ENCODE measurements around the gene USP9X. TPM values are rescaled to one million over a fixed set of nuclear protein-coding genes. Genes with fewer than 3 reads are reported as not detected.
A peak's percentile ranks its signal among the peaks of the same experiment; 100 is the strongest.
"Not testable (repeated sequence)": the region's sequence is repeated elsewhere in the genome, so short reads cannot be mapped to it uniquely, and the experiment has no call there.

The USP9X gene
- total and polyA plus RNA-seq, 3 donors from 2014 or later, result 50.8 to 161 (median 135) TPM

DNA sequence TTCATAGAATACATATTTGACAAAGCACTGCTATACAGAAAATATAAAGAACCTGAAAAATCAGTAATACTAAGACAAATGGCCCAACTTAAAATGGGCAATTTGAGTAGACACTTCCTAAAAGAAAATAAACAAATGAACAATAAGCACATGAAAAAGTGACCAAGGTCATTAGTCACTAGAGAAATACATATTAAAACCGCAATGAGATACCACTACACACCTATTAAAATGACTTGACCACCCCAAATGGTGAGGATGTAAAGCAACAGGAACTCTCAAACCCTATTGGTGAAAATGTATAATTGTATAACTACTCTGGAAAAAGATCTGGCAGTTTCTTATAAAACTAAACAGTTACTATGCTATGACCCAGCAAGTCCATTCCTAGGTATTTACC lies 34.0 kb upstream of the USP9X start:
- intact Hi-C loops (cut with DNase I; ENCODE audit: low total_unique reads), result no loop called here

DNA sequence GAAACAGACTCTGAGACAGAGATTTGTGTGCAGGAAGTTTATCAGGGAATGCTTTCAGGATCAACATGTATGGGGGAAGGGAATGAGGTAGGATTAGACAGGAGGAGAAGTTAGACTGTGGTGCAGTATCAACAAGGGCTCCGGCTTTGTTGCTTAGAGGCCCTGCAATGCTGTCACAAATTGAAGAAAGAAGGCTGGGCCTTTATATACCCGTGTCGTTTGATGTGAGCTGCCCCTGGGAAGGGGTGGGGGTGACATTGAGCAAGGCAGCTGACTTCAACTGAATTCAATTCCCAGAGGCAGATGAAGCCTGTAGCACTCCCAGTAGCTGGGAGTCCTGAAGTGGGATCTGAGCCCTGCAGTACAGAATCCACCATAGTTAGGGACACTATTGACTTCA lies 29.5 kb upstream of the USP9X start:
- no peak for DNase-seq
- H3K36me3 ChIP-seq (ENCODE audit: low read depth, missing control alignments), result no peaks in the 10 kb centered on the region
- TF ChIP-seq, protein P1, sequence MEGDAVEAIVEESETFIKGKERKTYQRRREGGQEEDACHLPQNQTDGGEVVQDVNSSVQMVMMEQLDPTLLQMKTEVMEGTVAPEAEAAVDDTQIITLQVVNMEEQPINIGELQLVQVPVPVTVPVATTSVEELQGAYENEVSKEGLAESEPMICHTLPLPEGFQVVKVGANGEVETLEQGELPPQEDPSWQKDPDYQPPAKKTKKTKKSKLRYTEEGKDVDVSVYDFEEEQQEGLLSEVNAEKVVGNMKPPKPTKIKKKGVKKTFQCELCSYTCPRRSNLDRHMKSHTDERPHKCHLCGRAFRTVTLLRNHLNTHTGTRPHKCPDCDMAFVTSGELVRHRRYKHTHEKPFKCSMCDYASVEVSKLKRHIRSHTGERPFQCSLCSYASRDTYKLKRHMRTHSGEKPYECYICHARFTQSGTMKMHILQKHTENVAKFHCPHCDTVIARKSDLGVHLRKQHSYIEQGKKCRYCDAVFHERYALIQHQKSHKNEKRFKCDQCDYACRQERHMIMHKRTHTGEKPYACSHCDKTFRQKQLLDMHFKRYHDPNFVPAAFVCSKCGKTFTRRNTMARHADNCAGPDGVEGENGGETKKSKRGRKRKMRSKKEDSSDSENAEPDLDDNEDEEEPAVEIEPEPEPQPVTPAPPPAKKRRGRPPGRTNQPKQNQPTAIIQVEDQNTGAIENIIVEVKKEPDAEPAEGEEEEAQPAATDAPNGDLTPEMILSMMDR (IDR thresholded peaks at IDR 0.05), result no peak
- TF ChIP-seq POLR2A (IDR thresholded peaks at IDR 0.05), result no peak
- H3K27me3 ChIP-seq, result no peaks in the 10 kb centered on the region
- H3K9me3 ChIP-seq, result no peaks in the 10 kb centered on the region
- H3K4me3 ChIP-seq, result no peak overlapping the region
- no peaks in the 10 kb centered on the region for H3K4me1 ChIP-seq
- H3K27ac ChIP-seq, result no peak overlapping the region
- WGBS, 2 donors, result 47 to 54% methylated on average over 3 of the region's 3 CpGs
- intact Hi-C loops (cut with DNase I; ENCODE audit: low total_unique reads), result no loop called here

More for the DNA sequence above, 34.0 kb upstream of the USP9X start:
- Histone ChIP-seq H3K27me3 (no peaks in the 10 kb centered on the region), H3K36me3 (ENCODE audit: low read depth, missing control alignments) (no peaks in the 10 kb centered on the region), H3K9me3 (no peaks in the 10 kb centered on the region), H3K27ac (peak overlapping the region in 1 of 2 donors; percentile 30), H3K4me1 (peaks cover 4% of the 10 kb centered on the region), H3K4me3 (no peak overlapping the region)
- DNase-seq, result no peak
- no peak for TF ChIP-seq POLR2A (IDR thresholded peaks at IDR 0.05)
- TF ChIP-seq, protein P1 (IDR thresholded peaks at IDR 0.05), result no peak
- WGBS, 2 donors, result 82 to 89% methylated on average over 1 of the region's 1 CpG

DNA sequence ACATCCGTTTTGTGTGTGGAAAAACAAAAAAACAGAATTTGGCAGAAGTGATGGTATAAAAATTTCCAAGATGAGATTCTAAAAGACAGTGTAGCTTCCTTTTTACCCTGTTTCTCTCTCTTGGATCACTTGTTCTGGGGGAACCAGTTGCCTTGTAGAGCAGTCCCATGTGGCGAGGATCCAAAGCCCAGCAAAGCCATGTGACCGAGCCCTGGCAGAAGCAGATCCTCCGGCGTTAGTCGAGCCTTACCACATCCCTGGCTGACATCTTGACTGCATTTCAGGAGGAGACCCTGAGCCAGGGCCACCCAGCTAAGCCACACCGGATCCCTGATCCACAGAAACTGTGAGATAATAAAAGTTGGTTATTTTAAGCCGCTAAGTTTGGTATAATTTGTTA lies 22.0 kb upstream of the USP9X start:
- intact Hi-C loops (cut with DNase I; ENCODE audit: low total_unique reads), result not testable (repeated sequence)

DNA sequence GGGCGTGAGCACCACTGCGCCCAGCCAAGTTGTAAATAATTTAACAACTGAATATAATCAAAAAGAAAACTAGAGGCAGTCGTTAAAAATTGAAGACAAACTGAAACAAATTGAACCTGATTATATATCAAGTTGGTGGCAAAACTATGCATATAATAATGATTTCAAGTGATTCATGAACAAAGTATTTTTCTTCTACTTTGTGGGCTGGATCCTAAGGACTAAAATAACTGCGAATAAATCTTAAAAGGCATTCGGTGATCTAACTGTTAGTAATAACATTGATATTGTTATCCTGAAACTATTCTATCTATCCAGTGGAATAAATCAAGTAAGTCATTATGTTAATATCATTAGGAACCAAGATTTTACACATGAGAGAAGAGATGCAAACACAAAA lies 21.2 kb upstream of the USP9X start:
- intact Hi-C loops (cut with DNase I; ENCODE audit: low total_unique reads), result no loop called here
- H3K27me3 ChIP-seq, result no peaks in the 10 kb centered on the region
- H3K36me3 ChIP-seq (ENCODE audit: low read depth, missing control alignments), result no peaks in the 10 kb centered on the region
- DNase-seq, result no peak
- H3K27ac ChIP-seq, result no peak overlapping the region
- H3K9me3 ChIP-seq, result no peaks in the 10 kb centered on the region
- TF ChIP-seq POLR2A (IDR thresholded peaks at IDR 0.05), result no peak
- TF ChIP-seq, protein P1 (IDR thresholded peaks at IDR 0.05), result no peak
- no peaks in the 10 kb centered on the region for H3K4me1 ChIP-seq
- no peak overlapping the region for H3K4me3 ChIP-seq
- WGBS, 2 donors, result 56 to 75% methylated on average over 5 of the region's 5 CpGs

More for the DNA sequence above, 22.0 kb upstream of the USP9X start:
- not testable (repeated sequence) for H3K27ac ChIP-seq; H3K4me3 ChIP-seq; H3K4me1 ChIP-seq; H3K9me3 ChIP-seq; H3K36me3 ChIP-seq (ENCODE audit: low read depth, missing control alignments); DNase-seq; H3K27me3 ChIP-seq
- WGBS, 2 donors, result 53 to 68% methylated on average over 7 to 8 of the region's 8 CpGs

DNA sequence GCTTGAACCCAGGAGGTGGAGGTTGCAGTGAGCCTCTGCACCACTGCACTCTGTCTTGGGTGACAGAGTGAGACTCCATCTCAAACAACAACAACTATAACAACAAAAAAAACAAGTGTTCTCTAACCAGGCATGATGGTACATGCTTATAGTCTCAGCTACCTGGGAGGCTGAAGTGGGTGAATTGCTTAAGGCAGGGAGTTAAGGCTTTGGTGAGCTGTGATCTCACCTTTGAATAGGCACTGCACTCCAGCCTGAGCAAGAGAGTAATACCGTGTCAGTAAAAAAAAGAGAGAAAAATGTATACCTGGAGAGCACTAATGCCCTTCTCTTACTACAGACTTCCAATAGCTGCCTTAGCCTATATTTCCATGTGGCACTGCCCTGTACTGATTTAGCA lies 18.9 kb upstream of the USP9X start:
- no peak for TF ChIP-seq POLR2A (IDR thresholded peaks at IDR 0.05)
- TF ChIP-seq, protein P1 (IDR thresholded peaks at IDR 0.05), result no peak
- DNase-seq, result no peak
- 90 to 93% methylated on average over 1 of the region's 1 CpG for WGBS, 2 donors
- Histone ChIP-seq H3K9me3 (no peaks in the 10 kb centered on the region), H3K27ac (no peak overlapping the region), H3K4me1 (no peaks in the 10 kb centered on the region), H3K4me3 (no peak overlapping the region), H3K27me3 (no peaks in the 10 kb centered on the region), H3K36me3 (ENCODE audit: low read depth, missing control alignments) (no peaks in the 10 kb centered on the region)
- intact Hi-C loops (cut with DNase I; ENCODE audit: low total_unique reads), result no loop called here
